ENCODE measurements around the gene PVALEF. TPM values are rescaled to one million over a fixed set of nuclear protein-coding genes. Genes with fewer than 3 reads are reported as not detected.

PVALEF gene
- total and polyA plus RNA-seq, 2 of the 13 experiments (the other 11 are each of a cell fraction or from before 2014, with no cell fraction given), result 0.18 TPM

DNA sequence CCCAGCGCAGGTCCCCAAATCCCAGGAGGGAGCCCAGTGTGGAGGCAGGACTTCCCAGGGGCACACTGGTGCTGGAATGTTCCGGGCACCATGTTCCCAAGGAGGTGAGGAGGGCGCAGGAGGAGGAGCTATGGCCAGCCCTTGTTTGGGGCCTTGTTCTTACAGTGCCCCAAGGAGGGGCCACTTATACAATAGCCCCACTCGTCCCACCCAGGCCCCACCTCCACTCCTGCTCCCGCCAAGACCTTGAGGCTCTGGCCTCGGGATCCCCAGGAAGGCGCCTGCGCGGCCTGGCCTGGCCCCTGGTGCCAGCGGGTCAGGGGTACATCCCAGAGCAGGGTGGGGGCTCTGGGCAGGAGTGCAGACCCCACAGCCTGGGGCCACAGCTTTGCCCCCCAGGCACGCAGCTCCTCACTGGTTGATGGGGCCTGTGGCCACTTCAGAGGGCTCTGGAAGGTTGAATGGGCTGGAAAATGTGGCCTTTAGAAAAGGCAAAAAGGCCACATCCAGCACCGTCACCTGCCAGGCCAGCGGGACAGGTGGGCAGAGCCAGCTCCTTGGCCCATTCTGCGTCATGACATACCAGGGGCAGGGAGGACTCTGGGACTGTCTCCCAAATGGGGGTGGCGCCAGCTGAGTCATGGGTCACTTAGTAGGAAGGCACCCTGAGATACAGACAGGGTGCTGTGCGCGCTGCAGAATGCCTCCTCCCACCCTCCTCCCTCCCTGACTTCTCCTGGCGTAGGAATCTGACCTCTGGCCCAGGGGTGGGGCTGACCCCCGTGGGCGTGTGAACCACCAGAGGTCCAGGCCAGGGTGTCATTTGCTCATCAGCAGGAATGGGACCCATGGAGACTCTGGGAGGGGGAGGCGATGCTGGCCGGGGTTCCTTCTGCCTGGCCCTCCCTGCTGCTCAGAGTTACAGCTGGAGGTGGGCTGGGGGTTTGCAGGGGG is 32.3 kb upstream of the PVALEF start (continued):
- TF ChIP-seq, protein P1, sequence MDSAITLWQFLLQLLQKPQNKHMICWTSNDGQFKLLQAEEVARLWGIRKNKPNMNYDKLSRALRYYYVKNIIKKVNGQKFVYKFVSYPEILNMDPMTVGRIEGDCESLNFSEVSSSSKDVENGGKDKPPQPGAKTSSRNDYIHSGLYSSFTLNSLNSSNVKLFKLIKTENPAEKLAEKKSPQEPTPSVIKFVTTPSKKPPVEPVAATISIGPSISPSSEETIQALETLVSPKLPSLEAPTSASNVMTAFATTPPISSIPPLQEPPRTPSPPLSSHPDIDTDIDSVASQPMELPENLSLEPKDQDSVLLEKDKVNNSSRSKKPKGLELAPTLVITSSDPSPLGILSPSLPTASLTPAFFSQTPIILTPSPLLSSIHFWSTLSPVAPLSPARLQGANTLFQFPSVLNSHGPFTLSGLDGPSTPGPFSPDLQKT (CRISPR knock-in tag; IDR thresholded peaks at IDR 0.05; ENCODE audit: borderline replicate concordance), result no peak
- TF ChIP-seq FOSL2 (CRISPR knock-in tag; IDR thresholded peaks at IDR 0.05) (peak; percentile 43; the same call in 1 of the 2 replicates), NRL (CRISPR knock-in tag; IDR thresholded peaks at IDR 0.05; ENCODE audit: borderline replicate concordance) (no peak), IKZF1 (IDR thresholded peaks at IDR 0.05) (no peak), SOX6 (IDR thresholded peaks at IDR 0.05) (no peak), SOX6 (CRISPR knock-in tag; IDR thresholded peaks at IDR 0.05) (peak; percentile 8; the same call in 1 of the 2 replicates), ZNF660 (CRISPR knock-in tag; IDR thresholded peaks at IDR 0.05; ENCODE audit: borderline replicate concordance, low read depth) (no peak), ERF (CRISPR knock-in tag; IDR thresholded peaks at IDR 0.05) (no peak), ZNF713 (CRISPR knock-in tag; IDR thresholded peaks at IDR 0.05) (no peak), HCFC1 (IDR thresholded peaks at IDR 0.05; ENCODE audit: low read depth, low read length) (no peak), SMAD1 (CRISPR knock-in tag; IDR thresholded peaks at IDR 0.05; ENCODE audit: borderline replicate concordance, low read depth) (no peak), GATAD1 (CRISPR knock-in tag; IDR thresholded peaks at IDR 0.05) (no peak)
- TF ChIP-seq, protein P2, sequence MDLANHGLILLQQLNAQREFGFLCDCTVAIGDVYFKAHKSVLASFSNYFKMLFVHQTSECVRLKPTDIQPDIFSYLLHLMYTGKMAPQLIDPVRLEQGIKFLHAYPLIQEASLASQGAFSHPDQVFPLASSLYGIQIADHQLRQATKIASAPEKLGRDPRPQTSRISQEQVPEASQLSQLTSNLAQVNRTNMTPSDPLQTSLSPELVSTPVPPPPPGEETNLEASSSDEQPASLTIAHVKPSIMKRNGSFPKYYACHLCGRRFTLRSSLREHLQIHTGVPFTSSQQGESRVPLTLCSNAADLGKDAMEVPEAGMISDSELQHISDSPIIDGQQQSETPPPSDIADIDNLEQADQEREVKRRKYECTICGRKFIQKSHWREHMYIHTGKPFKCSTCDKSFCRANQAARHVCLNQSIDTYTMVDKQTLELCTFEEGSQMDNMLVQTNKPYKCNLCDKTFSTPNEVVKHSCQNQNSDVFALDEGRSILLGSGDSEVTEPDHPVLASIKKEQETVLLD (CRISPR knock-in tag; IDR thresholded peaks at IDR 0.05; ENCODE audit: low read depth), result no peak
- TF ChIP-seq, protein P3, sequence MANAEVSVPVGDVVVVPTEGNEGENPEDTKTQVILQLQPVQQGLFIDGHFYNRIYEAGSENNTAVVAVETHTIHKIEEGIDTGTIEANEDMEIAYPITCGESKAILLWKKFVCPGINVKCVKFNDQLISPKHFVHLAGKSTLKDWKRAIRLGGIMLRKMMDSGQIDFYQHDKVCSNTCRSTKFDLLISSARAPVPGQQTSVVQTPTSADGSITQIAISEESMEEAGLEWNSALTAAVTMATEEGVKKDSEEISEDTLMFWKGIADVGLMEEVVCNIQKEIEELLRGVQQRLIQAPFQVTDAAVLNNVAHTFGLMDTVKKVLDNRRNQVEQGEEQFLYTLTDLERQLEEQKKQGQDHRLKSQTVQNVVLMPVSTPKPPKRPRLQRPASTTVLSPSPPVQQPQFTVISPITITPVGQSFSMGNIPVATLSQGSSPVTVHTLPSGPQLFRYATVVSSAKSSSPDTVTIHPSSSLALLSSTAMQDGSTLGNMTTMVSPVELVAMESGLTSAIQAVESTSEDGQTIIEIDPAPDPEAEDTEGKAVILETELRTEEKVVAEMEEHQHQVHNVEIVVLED (CRISPR knock-in tag; IDR thresholded peaks at IDR 0.05; ENCODE audit: borderline replicate concordance), result peak; percentile 17; the same call in 1 of the 2 replicates
- TF ChIP-seq, protein P4, sequence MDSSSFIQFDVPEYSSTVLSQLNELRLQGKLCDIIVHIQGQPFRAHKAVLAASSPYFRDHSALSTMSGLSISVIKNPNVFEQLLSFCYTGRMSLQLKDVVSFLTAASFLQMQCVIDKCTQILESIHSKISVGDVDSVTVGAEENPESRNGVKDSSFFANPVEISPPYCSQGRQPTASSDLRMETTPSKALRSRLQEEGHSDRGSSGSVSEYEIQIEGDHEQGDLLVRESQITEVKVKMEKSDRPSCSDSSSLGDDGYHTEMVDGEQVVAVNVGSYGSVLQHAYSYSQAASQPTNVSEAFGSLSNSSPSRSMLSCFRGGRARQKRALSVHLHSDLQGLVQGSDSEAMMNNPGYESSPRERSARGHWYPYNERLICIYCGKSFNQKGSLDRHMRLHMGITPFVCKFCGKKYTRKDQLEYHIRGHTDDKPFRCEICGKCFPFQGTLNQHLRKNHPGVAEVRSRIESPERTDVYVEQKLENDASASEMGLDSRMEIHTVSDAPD (CRISPR knock-in tag; IDR thresholded peaks at IDR 0.05), result peak; percentile 66; the same call in 1 of the 2 replicates
- TF ChIP-seq, protein P5, sequence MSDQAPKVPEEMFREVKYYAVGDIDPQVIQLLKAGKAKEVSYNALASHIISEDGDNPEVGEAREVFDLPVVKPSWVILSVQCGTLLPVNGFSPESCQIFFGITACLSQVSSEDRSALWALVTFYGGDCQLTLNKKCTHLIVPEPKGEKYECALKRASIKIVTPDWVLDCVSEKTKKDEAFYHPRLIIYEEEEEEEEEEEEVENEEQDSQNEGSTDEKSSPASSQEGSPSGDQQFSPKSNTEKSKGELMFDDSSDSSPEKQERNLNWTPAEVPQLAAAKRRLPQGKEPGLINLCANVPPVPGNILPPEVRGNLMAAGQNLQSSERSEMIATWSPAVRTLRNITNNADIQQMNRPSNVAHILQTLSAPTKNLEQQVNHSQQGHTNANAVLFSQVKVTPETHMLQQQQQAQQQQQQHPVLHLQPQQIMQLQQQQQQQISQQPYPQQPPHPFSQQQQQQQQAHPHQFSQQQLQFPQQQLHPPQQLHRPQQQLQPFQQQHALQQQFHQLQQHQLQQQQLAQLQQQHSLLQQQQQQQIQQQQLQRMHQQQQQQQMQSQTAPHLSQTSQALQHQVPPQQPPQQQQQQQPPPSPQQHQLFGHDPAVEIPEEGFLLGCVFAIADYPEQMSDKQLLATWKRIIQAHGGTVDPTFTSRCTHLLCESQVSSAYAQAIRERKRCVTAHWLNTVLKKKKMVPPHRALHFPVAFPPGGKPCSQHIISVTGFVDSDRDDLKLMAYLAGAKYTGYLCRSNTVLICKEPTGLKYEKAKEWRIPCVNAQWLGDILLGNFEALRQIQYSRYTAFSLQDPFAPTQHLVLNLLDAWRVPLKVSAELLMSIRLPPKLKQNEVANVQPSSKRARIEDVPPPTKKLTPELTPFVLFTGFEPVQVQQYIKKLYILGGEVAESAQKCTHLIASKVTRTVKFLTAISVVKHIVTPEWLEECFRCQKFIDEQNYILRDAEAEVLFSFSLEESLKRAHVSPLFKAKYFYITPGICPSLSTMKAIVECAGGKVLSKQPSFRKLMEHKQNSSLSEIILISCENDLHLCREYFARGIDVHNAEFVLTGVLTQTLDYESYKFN (CRISPR knock-in tag; conservative IDR thresholded peaks at IDR 0.05), result peak; percentile 72
